SK-N-SH treated with all-trans-retinoic acid at 6 μM for 48 hours (cell line): ENCODE results near the gene NOTO.

Source experiments
- ATAC-seq: fragments of 200-7000 bp; cut with Tn5 transposase; 3 replicates; pipeline ENCODE4 v1.9.1; 2020; ENCODE audit warnings: mild to moderate bottlenecking, moderate library complexity
- ARNTL ChIP-seq: fragments of 450-650 bp; formaldehyde crosslinking; IDR thresholded peaks from 2 replicates; pipeline ENCODE4 v1.5.0; 2020; ENCODE audit warnings: low read depth, mild to moderate bottlenecking, moderate library complexity, borderline replicate concordance
- BACH2 ChIP-seq: fragments of 250-450 bp; sonication (Bioruptor Pico); IDR thresholded peaks from 2 replicates; pipeline ENCODE4 v1.9.0; 2021; ENCODE audit warnings: mild to moderate bottlenecking, borderline replicate concordance
- CSDC2 ChIP-seq: fragments of 250-450 bp; sonication (Bioruptor Pico); IDR thresholded peaks from 2 replicates; pipeline ENCODE4 v1.5.0; 2020; ENCODE audit warnings: mild to moderate bottlenecking, moderate library complexity
- ESRRG ChIP-seq: fragments of 250-450 bp; sonication (Bioruptor Pico); IDR thresholded peaks from 2 replicates; pipeline ENCODE4 v1.6.1; 2021; ENCODE audit warnings: mild to moderate bottlenecking
- GLIS3 ChIP-seq: fragments of 250-450 bp; sonication (Bioruptor Pico); IDR thresholded peaks from 2 replicates; pipeline ENCODE4 v1.5.0; 2020; ENCODE audit warnings: mild to moderate bottlenecking, moderate library complexity
- ISL1 ChIP-seq: fragments of 250-450 bp; sonication (Bioruptor Pico); IDR thresholded peaks from 2 replicates; pipeline ENCODE4 v2.1.2; 2022; ENCODE audit warnings: mild to moderate bottlenecking, moderate library complexity
- OSR1 ChIP-seq: fragments of 250-450 bp; sonication (Bioruptor Pico); IDR thresholded peaks from 2 replicates; pipeline ENCODE4 v1.8.0; 2022; ENCODE audit warnings: moderate library complexity, mild to moderate bottlenecking, inconsistent platforms
- PPARA ChIP-seq: fragments of 250-450 bp; sonication (Bioruptor Pico); IDR thresholded peaks from 2 replicates; pipeline ENCODE4 v1.5.0; 2020; ENCODE audit warnings: mild to moderate bottlenecking, borderline replicate concordance
- RARB ChIP-seq: fragments of 250-450 bp; sonication (Bioruptor Pico); IDR thresholded peaks from 2 replicates; pipeline ENCODE4 v1.8.0; 2021; ENCODE audit warnings: mild to moderate bottlenecking, moderate library complexity
- SNAI2 ChIP-seq: fragments of 250-450 bp; sonication (Bioruptor Pico); IDR thresholded peaks from 2 replicates; pipeline ENCODE4 v1.5.0; 2020; ENCODE audit warnings: mild to moderate bottlenecking, moderate library complexity
- TOX ChIP-seq: fragments of 250-450 bp; sonication (Bioruptor Pico); IDR thresholded peaks from 2 replicates; pipeline ENCODE4 v1.8.0; 2021; ENCODE audit warnings: mild to moderate bottlenecking, moderate library complexity, borderline replicate concordance
- ZC3H10 ChIP-seq: fragments of 250-450 bp; sonication (Bioruptor Pico); IDR thresholded peaks from 2 replicates; pipeline ENCODE4 v1.5.1; 2021; ENCODE audit warnings: mild to moderate bottlenecking, moderate library complexity
- ZFP3 ChIP-seq: fragments of 250-450 bp; sonication (Bioruptor Pico); IDR thresholded peaks from 2 replicates; pipeline ENCODE4 v1.5.0; 2020; ENCODE audit warnings: mild to moderate bottlenecking, moderate library complexity
- ZFP30 ChIP-seq: fragments of 450-650 bp; formaldehyde crosslinking; IDR thresholded peaks from 2 replicates; pipeline ENCODE4 v1.5.0; 2022; ENCODE audit warnings: mild to moderate bottlenecking, moderate library complexity
- ZNF565 ChIP-seq: fragments of 450-650 bp; formaldehyde crosslinking; conservative IDR thresholded peaks from 2 replicates; pipeline ENCODE4 v1.5.0; 2020; ENCODE audit warnings: low read depth, mild to moderate bottlenecking, moderate library complexity
- ZNF70 ChIP-seq: fragments of 450-650 bp; formaldehyde crosslinking; IDR thresholded peaks from 2 replicates; pipeline ENCODE4 v1.5.0; 2020; ENCODE audit warnings: mild to moderate bottlenecking, moderate library complexity
- ZNF8 ChIP-seq: fragments of 450-650 bp; formaldehyde crosslinking; IDR thresholded peaks from 2 replicates; pipeline ENCODE4 v1.5.0; 2020; ENCODE audit warnings: mild to moderate bottlenecking, moderate library complexity
- TF ChIP-seq, protein P1 (sequence below): fragments of 250-450 bp; sonication (Bioruptor Pico); IDR thresholded peaks from 2 replicates; pipeline ENCODE4 v1.8.0; 2020; ENCODE audit warnings: mild to moderate bottlenecking, moderate library complexity, borderline replicate concordance
- TF ChIP-seq, protein P2 (sequence below): fragments of 250-450 bp; sonication (Bioruptor Pico); IDR thresholded peaks from 2 replicates; pipeline ENCODE4 v1.5.1; 2021; ENCODE audit warnings: mild to moderate bottlenecking, moderate library complexity
- TF ChIP-seq, protein P3 (sequence below): fragments of 250-450 bp; sonication (Bioruptor Pico); IDR thresholded peaks from 2 replicates; pipeline ENCODE4 v1.5.0; 2020; ENCODE audit warnings: mild to moderate bottlenecking, moderate library complexity
- TF ChIP-seq, protein P4 (sequence below): fragments of 250-450 bp; sonication (Bioruptor Pico); IDR thresholded peaks from 2 replicates; pipeline ENCODE4 v1.8.0; 2021; ENCODE audit warnings: low read depth, mild to moderate bottlenecking, moderate library complexity, borderline replicate concordance

Gene NOTO

DNA sequence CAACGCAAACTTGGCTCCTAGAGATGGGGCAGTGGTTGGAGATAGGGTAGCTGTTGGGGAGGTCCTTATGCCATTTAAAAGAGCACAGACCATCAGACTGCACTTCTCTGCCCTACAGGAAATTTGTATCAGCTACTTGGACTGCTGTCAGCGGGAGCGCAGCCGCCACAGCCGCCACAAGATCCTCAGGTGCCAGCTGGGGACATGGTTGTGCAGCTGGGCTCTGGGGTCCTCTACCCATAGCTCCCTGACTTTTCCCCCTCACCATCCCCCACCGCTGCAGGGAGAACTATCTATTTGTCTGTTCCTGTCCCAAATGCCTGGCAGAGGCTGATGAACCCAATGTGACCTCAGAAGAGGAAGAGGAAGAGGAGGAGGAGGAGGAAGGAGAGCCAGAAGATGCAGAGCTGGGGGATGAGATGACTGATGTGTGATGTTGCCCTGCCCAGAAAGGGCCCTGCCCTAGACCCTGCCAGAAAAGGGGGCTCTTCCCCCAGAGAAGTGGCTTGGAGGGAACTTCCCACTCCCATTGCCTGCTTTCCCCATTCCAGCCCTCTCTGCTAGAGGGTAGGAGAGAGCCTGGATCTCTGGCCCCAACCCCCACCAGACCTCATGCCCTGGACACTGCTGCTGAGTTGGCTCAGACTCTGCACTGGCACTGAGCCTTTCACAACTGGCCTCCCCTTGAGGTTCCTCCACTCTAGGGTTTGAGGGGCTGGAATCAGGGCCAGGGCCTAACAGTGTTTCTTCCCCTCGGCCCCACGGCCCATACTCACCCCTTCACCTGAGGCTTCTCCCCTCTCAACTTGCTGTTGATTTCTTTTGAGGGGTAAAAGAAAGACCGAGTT is 23.4 kb downstream of the NOTO start:
- TF ChIP-seq TOX (no peak), GLIS3 (no peak), ESRRG (no peak), RARB (CRISPR knock-in tag) (no peak), ZNF70 (CRISPR knock-in tag) (no peak), ZNF565 (no peak), SNAI2 (no peak), ISL1 (CRISPR knock-in tag) (no peak), ZC3H10 (CRISPR knock-in tag) (no peak), ARNTL (no peak), OSR1 (CRISPR knock-in tag) (no peak), ZFP30 (CRISPR knock-in tag) (no peak), ZNF8 (CRISPR knock-in tag) (no peak), ZFP3 (CRISPR knock-in tag) (no peak), BACH2 (CRISPR knock-in tag) (no peak)
- TF ChIP-seq, protein P1, sequence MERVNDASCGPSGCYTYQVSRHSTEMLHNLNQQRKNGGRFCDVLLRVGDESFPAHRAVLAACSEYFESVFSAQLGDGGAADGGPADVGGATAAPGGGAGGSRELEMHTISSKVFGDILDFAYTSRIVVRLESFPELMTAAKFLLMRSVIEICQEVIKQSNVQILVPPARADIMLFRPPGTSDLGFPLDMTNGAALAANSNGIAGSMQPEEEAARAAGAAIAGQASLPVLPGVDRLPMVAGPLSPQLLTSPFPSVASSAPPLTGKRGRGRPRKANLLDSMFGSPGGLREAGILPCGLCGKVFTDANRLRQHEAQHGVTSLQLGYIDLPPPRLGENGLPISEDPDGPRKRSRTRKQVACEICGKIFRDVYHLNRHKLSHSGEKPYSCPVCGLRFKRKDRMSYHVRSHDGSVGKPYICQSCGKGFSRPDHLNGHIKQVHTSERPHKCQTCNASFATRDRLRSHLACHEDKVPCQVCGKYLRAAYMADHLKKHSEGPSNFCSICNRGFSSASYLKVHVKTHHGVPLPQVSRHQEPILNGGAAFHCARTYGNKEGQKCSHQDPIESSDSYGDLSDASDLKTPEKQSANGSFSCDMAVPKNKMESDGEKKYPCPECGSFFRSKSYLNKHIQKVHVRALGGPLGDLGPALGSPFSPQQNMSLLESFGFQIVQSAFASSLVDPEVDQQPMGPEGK (CRISPR knock-in tag) = no peak
- TF ChIP-seq, protein P2, sequence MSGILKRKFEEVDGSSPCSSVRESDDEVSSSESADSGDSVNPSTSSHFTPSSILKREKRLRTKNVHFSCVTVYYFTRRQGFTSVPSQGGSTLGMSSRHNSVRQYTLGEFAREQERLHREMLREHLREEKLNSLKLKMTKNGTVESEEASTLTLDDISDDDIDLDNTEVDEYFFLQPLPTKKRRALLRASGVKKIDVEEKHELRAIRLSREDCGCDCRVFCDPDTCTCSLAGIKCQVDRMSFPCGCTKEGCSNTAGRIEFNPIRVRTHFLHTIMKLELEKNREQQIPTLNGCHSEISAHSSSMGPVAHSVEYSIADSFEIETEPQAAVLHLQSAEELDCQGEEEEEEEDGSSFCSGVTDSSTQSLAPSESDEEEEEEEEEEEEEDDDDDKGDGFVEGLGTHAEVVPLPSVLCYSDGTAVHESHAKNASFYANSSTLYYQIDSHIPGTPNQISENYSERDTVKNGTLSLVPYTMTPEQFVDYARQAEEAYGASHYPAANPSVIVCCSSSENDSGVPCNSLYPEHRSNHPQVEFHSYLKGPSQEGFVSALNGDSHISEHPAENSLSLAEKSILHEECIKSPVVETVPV (CRISPR knock-in tag) = no peak
- TF ChIP-seq, protein P3, sequence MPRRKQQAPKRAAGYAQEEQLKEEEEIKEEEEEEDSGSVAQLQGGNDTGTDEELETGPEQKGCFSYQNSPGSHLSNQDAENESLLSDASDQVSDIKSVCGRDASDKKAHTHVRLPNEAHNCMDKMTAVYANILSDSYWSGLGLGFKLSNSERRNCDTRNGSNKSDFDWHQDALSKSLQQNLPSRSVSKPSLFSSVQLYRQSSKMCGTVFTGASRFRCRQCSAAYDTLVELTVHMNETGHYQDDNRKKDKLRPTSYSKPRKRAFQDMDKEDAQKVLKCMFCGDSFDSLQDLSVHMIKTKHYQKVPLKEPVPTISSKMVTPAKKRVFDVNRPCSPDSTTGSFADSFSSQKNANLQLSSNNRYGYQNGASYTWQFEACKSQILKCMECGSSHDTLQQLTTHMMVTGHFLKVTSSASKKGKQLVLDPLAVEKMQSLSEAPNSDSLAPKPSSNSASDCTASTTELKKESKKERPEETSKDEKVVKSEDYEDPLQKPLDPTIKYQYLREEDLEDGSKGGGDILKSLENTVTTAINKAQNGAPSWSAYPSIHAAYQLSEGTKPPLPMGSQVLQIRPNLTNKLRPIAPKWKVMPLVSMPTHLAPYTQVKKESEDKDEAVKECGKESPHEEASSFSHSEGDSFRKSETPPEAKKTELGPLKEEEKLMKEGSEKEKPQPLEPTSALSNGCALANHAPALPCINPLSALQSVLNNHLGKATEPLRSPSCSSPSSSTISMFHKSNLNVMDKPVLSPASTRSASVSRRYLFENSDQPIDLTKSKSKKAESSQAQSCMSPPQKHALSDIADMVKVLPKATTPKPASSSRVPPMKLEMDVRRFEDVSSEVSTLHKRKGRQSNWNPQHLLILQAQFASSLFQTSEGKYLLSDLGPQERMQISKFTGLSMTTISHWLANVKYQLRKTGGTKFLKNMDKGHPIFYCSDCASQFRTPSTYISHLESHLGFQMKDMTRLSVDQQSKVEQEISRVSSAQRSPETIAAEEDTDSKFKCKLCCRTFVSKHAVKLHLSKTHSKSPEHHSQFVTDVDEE (CRISPR knock-in tag) = no peak
- TF ChIP-seq, protein P4, sequence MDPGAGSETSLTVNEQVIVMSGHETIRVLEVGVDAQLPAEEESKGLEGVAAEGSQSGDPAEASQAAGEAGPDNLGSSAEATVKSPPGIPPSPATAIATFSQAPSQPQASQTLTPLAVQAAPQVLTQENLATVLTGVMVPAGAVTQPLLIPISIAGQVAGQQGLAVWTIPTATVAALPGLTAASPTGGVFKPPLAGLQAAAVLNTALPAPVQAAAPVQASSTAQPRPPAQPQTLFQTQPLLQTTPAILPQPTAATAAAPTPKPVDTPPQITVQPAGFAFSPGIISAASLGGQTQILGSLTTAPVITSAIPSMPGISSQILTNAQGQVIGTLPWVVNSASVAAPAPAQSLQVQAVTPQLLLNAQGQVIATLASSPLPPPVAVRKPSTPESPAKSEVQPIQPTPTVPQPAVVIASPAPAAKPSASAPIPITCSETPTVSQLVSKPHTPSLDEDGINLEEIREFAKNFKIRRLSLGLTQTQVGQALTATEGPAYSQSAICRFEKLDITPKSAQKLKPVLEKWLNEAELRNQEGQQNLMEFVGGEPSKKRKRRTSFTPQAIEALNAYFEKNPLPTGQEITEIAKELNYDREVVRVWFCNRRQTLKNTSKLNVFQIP (CRISPR knock-in tag) = no peak
- TF ChIP-seq, all 23 proteins: peak for 0
- no peak for ATAC-seq

DNA sequence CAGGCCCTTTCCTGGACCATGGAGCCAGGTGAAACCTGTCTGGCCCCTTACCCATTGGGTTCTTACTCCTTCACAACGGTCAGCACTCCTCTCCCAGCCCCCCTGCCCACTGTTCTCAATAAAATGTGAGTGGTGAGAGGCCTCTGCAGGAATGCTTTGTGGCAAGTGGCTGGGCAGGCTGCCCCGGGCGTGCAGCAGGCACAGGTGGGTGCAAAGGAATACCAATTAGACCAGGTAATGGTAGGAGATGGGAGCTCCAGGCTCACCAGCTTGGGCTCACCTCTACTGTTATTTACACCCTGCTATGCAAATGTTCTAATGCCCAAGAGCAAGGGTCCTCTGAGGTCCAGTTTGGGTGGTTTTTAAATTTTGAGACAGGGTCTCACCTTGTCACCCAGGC is 24.7 kb downstream of the NOTO start:
- ATAC-seq = no peak
- TF ChIP-seq ZFP30 (CRISPR knock-in tag) = no peak
- no peak for TF ChIP-seq ZFP3 (CRISPR knock-in tag)
- TF ChIP-seq BACH2 (CRISPR knock-in tag) = no peak
- TF ChIP-seq ZC3H10 (CRISPR knock-in tag) = no peak
- TF ChIP-seq, protein P3 (CRISPR knock-in tag) = no peak
- no peak for TF ChIP-seq ISL1 (CRISPR knock-in tag)
- no peak for TF ChIP-seq ZNF70 (CRISPR knock-in tag)
- TF ChIP-seq CSDC2 (CRISPR knock-in tag) = no peak
- no peak for TF ChIP-seq RARB (CRISPR knock-in tag)
- TF ChIP-seq GLIS3 = no peak
- TF ChIP-seq, protein P2 (CRISPR knock-in tag) = no peak
- TF ChIP-seq, protein P4 (CRISPR knock-in tag) = no peak
- TF ChIP-seq PPARA (CRISPR knock-in tag) = no peak
- TF ChIP-seq SNAI2 = no peak
- TF ChIP-seq ZNF8 (CRISPR knock-in tag) = no peak
- TF ChIP-seq, protein P1 (CRISPR knock-in tag) = no peak
- no peak for TF ChIP-seq ARNTL
